Measurements from ENCODE around the gene OR56B1.

OR56B1 gene

GRCh38 chr11:5737091-5737490 lies 843 bp downstream of the OR56B1 start:
- DNase-seq = no peak

- DNase-seq = no peak
Observed at GRCh38 chr11:5737670-5738392, 1.6 kb downstream of the OR56B1 start.

GRCh38 chr11:5738431-5738830 lies 2.2 kb downstream of the OR56B1 start:
- no peak for DNase-seq

GRCh38 chr11:5746614-5747013 lies 10.4 kb downstream of the OR56B1 start:
- no peak for DNase-seq

GRCh38 chr11:5749836-5750235 lies 13.6 kb downstream of the OR56B1 start:
- no peak for DNase-seq

- no peak for DNase-seq
Observed at GRCh38 chr11:5753943-5754342, 17.7 kb downstream of the OR56B1 start, which contains the start of gene OR52N4. OR52N4 (plus strand) TSS chr11:5754243; CDS start chr11:5754741, 498 bp downstream.

- DNase-seq = no peak
Observed at GRCh38 chr11:5767056-5767455, 30.8 kb downstream of the OR56B1 start.

GRCh38 chr11:5783255-5783654 lies 47.0 kb downstream of the OR56B1 start, which contains the start of gene OR52N5:
OR52N5 (minus strand) TSS chr11:5783355; CDS start chr11:5778634, 4,721 bp downstream.
- DNase-seq = no peak
